Activated T-helper 2 cell treated with anti-CD3 and anti-CD28 coated beads, Interferon-gamma antibody, Interleukin-2, Interleukin-4, amounts not matched to agents 10 μg/mL and 5 μg/mL and 100 μg/mL, durations not matched to agents 14 hours and 24 hours and 36 hours (primary cell): ENCODE data around the gene SLC6A19. TPM values are rescaled to one million over a fixed set of nuclear protein-coding genes. Genes with fewer than 3 reads are reported as not detected.
"Not testable (repeated sequence)": the region's sequence is repeated elsewhere in the genome, so short reads cannot be mapped to it uniquely, and the experiment has no call there.

Experiments
- DNase-seq: peaks from one replicate; pipeline ENCODE4 v3.0.0; 2021; ENCODE audit warnings: low spot score
- H3K27ac Mint-ChIP-seq: one replicate; pipeline ENCODE4 v1.8.0; 2021; ENCODE audit warnings: mixed read lengths
- H3K27me3 Mint-ChIP-seq: one replicate; pipeline ENCODE4 v1.8.0; 2021; ENCODE audit warnings: low read depth, mixed read lengths
- H3K36me3 Mint-ChIP-seq: one replicate; pipeline ENCODE4 v1.8.0; 2021; ENCODE audit warnings: low read depth, mixed read lengths
- H3K4me1 Mint-ChIP-seq: one replicate; pipeline ENCODE4 v1.8.0; 2021; ENCODE audit warnings: low read depth, mixed read lengths
- H3K4me3 Mint-ChIP-seq: one replicate; pipeline ENCODE4 v1.8.0; 2021; ENCODE audit warnings: low read depth, mild to moderate bottlenecking, moderate library complexity, mixed read lengths
- H3K9me3 Mint-ChIP-seq: one replicate; pipeline ENCODE4 v1.8.0; 2021; ENCODE audit warnings: mixed read lengths
- intact Hi-C: fragments of 100-400 bp; cut with micrococcal nuclease; formaldehyde crosslinking; loops from one replicate; pipeline ENCODE4 v1.15.1; 2023
- total RNA-seq: library from RNA; stranded (reverse); gene quantifications from 2 replicates; pipeline ENCODE4 v1.2.3, GENCODE V29; 2022

SLC6A19 gene
- total RNA-seq, 1 donor from 2014 or later, result not detected

DNA sequence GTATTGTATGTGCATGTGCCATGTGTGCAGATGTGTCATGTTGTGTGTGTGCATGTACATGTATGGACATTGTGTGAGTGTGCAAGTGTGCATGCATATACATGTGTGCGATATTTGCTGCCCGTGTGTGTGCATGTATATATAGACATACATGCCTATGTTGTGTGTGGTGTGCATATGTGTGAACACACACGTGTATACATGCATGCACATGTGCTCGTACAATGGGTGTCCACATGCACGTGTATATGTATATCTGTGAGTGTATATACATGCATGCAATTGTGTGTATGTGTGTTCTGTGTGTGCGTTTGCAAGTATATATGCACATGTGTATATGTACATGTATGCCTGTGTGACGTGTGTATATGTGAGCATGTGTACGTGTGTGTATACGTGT is 20.8 kb downstream of the SLC6A19 start:
- Mint-ChIP-seq H3K4me1 (no peaks in the 10 kb centered on the region), H3K36me3 (no peaks in the 10 kb centered on the region), H3K9me3 (no peaks in the 10 kb centered on the region), H3K4me3 (no peak overlapping the region), H3K27me3 (no peaks in the 10 kb centered on the region), H3K27ac (no peak overlapping the region)
- intact Hi-C loops, result no loop called here
- DNase-seq, result no peak

DNA sequence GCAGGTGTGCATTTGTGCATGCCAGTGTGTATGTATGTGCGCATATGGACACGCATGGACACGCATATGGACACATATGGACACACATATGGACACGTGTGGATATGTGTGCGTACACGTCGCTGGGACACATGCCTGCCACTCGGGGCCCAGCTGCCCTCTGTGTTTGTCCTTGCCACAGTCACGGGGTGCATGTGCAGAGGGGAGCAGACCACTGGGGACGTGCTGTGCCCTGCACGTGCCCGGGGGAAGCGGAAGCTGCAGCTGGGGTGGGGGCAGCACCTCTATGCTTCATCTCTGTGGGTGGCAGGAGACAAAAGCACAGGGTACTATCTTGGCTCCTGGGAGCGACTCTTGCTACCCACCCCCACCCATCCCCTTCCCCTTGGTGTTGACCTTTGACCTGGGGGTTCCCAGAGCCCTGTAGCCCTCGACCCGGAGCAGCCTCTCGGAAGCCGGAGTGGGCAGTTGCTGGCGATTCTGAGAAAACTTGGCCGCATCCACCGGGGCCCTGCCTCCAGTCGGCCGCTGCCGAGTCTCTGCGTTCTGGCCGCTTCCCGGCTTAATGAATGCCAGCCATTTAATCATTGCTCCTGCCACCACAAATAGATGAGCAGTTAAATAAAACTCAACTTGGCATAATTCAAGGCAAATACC is 21.4 kb downstream of the SLC6A19 start:
- intact Hi-C loops, result no loop called here
- Mint-ChIP-seq H3K9me3 (no peaks in the 10 kb centered on the region), H3K4me1 (no peaks in the 10 kb centered on the region), H3K27me3 (peaks cover 3% of the 10 kb centered on the region), H3K4me3 (no peak overlapping the region), H3K27ac (no peak overlapping the region), H3K36me3 (no peaks in the 10 kb centered on the region)
- DNase-seq, result no peak

DNA sequence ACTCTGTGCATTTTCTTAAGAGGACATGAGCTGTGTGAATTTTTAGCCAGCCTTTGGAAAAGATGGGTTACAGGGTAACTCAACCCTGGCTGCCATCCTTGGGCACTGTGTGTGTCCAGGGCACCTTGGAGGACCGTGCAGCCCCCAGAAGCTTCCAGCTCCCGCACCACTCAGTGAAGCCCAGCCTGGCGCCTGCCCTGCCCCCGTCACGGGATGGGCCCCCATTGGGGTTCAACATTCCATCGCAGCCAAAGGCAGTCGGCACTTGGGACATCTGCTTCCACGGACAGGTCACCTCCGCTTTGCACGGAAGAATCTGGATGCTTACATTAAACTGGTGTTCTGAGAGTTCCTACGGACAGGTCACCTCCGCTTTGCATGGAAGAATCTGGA is 21.9 kb downstream of the SLC6A19 start:
- H3K27ac Mint-ChIP-seq, result no peak overlapping the region
- no peaks in the 10 kb centered on the region for H3K36me3 Mint-ChIP-seq
- H3K27me3 Mint-ChIP-seq, result peaks cover 8% of the 10 kb centered on the region

DNA sequence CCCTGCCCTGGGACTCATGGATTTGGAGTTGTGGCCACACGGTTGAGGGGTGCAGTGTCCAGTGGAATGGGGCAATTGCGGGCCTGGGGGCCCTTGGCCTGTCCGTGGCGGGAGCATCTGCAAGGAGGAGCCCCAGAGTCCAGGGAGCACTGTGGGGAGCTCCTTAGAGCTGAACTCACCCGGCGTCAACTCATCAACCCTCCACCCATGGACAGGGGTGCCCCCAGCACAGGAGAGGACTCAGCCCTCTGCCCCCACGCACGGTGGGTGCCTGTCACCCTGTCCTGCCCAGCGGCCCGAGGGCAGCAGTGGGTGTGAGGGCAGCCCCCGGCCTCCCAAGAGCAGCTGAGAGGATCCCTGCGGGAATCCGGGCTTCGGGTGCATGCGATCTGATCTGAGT is 23.2 kb downstream of the SLC6A19 start:
- no peak overlapping the region for H3K4me3 Mint-ChIP-seq
- no peaks in the 10 kb centered on the region for H3K9me3 Mint-ChIP-seq
- H3K27me3 Mint-ChIP-seq, result peaks cover 14% of the 10 kb centered on the region
- no peaks in the 10 kb centered on the region for H3K36me3 Mint-ChIP-seq
- intact Hi-C loops, result no loop called here
- no peak overlapping the region for H3K27ac Mint-ChIP-seq
- H3K4me1 Mint-ChIP-seq, result no peaks in the 10 kb centered on the region
- no peak for DNase-seq

More for the DNA sequence above, 21.9 kb downstream of the SLC6A19 start:
- Mint-ChIP-seq H3K9me3 (no peaks in the 10 kb centered on the region), H3K4me1 (no peaks in the 10 kb centered on the region), H3K4me3 (no peak overlapping the region)
- DNase-seq, result no peak
- intact Hi-C loops, result no loop called here

DNA sequence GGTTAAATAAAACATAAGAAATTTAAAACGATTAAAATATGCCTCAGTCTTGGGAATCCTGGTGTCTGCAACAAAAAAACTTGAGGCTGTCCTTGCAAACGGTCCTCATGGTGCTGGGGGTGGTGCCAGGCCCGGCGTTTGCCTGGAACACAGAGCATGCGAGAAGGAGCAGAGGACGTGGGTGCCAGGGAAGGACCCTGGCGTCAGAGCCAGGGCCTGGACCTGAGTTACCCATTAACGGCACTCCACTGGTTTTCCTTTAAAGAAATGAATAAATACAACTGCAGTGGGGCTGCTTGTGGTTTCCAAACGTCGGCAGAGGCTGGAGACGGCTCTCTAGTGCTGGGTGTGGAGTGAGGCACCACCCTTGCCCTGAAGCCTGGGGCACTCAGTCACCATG is 23.7 kb downstream of the SLC6A19 start, which contains the start of gene SLC6A18:
Gene SLC6A18, plus strand, starts transcription at position 301 of the 400 bp plus-strand sequence. Its CDS starts 97 bp downstream, at position 398.
- H3K4me3 Mint-ChIP-seq, result no peak within 1 kb of the TSS
- no peaks in the 10 kb centered on the region for H3K4me1 Mint-ChIP-seq
- intact Hi-C loops, result no loop called here
- no peak for DNase-seq
- H3K27me3 Mint-ChIP-seq, result peaks cover 14% of the 10 kb centered on the region
- H3K27ac Mint-ChIP-seq, result no peak within 1 kb of the TSS
- H3K9me3 Mint-ChIP-seq, result no peaks in the 10 kb centered on the region
- H3K36me3 Mint-ChIP-seq, result no peaks in the 10 kb centered on the region

DNA sequence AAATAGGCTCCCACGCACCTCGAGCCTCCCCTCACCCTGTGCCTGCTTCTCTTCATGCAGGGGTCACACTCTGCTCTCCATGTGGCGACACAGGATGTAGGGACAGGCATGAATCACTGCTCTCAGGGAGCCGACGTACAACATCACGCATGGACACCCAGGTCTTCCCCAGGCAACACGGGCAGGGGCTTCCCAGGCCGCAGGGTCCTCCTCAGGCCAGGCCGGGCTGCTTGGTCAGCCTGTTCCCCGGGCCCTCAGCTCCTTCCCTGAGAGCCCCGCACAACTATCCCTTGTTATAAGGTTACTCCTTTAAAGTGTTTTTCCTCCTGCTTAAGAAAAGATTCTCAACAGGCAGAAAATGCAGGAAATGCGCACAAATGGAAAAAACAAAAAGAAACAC is 24.8 kb downstream of the SLC6A19 start:
- Mint-ChIP-seq H3K4me3 (no peak overlapping the region), H3K36me3 (no peaks in the 10 kb centered on the region), H3K27me3 (peaks cover 14% of the 10 kb centered on the region), H3K9me3 (no peaks in the 10 kb centered on the region), H3K27ac (no peak overlapping the region), H3K4me1 (no peaks in the 10 kb centered on the region)
- no peak for DNase-seq
- intact Hi-C loops, result no loop called here

DNA sequence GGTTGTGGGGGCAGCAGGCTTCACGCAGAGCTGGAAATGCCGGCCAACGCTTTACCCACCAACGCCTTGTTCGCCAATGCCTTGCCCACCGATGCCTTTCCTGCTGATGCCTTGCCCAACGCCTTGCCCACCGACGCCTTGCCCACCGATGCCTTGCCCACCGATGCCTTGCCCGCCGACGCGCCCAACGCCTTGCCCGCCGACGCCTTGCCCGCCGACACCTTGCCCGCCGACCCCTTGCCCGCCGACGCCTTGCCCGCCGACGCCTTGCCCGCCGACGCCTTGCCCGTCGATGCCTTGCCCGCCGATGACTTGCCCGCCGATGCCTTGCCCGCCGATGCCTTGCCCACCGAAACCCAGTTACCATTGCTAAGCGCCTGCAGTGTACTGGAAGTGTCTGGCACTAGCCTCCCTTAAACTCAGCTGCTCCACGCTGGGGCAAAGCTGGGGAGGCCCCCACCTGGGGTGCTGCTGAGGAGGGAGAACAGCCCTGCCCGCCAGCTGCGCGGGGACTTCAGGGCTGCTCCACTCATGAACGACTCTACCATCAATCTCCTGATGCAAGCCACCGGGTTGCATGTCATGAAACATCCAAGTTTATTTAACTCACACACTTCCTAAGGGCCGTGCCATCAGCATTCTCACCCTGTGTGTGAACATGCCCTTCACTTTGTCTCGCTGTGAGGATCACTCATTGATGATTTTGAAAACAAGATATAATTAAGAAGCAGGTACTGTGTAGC is 25.6 kb downstream of the SLC6A19 start:
- Mint-ChIP-seq H3K36me3 (no peaks in the 10 kb centered on the region), H3K27me3 (peaks cover 14% of the 10 kb centered on the region), H3K9me3 (no peaks in the 10 kb centered on the region), H3K27ac (no peak overlapping the region), H3K4me3 (no peak overlapping the region), H3K4me1 (no peaks in the 10 kb centered on the region)
- intact Hi-C loops, result no loop called here
- DNase-seq, result no peak

DNA sequence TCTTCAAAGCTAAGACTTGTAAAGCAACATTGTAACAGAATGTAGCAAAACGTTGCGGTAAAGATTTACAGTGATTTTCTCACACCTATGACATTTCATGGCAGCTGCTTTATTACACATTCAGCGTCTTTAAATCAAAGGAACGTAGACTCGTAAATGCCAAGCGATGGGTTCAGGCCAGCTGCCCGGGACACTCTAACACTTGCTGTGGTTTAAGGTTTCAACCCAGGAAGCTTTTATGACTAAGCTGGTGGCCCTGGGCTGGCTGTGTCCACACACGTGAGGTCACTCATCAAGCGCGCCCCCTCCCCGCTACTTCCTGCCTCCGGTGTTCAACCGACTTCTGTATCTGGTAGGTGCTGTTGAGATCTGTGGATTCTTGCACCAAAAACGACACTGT is 26.3 kb downstream of the SLC6A19 start:
- Mint-ChIP-seq H3K27me3 (peaks cover 14% of the 10 kb centered on the region), H3K4me1 (no peaks in the 10 kb centered on the region), H3K4me3 (no peak overlapping the region), H3K9me3 (no peaks in the 10 kb centered on the region), H3K36me3 (no peaks in the 10 kb centered on the region), H3K27ac (no peak overlapping the region)
- intact Hi-C loops, result no loop called here
- no peak for DNase-seq

DNA sequence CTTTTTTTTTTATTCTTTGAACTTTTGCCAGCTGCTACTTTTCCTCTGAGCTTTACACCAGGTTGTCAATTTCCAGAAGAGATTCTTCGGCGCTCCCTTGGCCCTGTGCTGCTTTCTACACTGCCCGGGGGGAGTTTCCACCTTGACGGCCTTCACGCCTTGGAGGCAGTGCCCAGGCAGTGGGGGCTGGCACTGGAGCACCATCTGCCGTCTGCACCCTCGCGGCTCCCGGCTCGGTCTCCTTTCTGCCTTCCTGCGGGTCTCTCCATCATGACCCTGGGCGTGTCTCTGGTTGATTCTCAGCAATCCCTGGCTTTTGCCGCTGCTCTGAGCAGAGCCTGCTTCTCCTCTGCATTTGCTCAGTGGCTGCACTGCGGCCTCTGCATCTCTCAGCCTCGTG is 26.7 kb downstream of the SLC6A19 start:
- H3K9me3 Mint-ChIP-seq, result no peaks in the 10 kb centered on the region
- peaks cover 14% of the 10 kb centered on the region for H3K27me3 Mint-ChIP-seq
- no peaks in the 10 kb centered on the region for H3K4me1 Mint-ChIP-seq
- intact Hi-C loops, result no loop called here
- DNase-seq, result no peak
- no peak overlapping the region for H3K4me3 Mint-ChIP-seq
- H3K27ac Mint-ChIP-seq, result no peak overlapping the region
- H3K36me3 Mint-ChIP-seq, result no peaks in the 10 kb centered on the region

DNA sequence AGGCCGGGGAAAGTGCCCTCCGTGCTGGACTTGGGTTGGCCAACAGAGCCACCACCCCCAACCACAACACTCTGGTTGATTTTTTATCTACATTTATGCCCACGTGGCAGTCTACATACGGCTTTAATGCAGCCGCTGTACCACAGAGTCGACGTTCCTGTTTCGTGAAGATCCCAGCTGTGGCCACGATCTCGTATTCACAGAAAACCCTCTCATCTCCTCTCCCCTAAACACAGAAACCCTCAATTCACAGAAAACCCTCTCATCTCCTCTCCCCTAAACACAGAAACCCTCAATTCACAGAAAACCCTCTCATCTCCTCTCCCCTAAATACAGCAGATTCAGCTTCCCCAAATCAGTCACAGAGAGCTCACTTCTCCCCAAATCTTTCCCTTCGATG is 27.6 kb downstream of the SLC6A19 start:
- intact Hi-C loops, H3K36me3 Mint-ChIP-seq, H3K9me3 Mint-ChIP-seq, H3K27ac Mint-ChIP-seq, H3K4me1 Mint-ChIP-seq, DNase-seq, H3K4me3 Mint-ChIP-seq: not testable (repeated sequence)
- H3K27me3 Mint-ChIP-seq, result peaks cover 14% of the 10 kb centered on the region

DNA sequence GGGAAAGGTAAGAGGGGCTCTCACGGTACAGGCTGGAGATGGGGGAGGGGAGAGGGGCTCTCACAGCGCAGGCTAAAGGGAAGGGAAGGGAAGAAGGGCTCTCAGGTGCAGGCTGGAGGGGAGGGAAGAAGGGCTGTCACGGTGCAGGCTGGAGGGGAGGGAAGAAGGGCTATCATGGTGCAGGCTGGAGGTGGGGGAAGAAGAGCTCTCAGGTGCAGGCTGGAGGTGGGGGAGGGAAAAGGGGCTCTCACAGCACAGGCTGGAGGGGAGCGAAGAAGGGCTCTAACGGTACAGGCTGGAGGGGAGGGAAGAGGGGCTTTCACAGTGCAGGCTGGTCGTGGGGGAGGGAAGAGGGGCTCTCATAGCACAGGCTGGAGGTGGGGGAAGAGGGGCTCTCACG is 28.4 kb downstream of the SLC6A19 start:
- no peaks in the 10 kb centered on the region for H3K9me3 Mint-ChIP-seq
- DNase-seq, result no peak
- H3K27me3 Mint-ChIP-seq, result peaks cover 14% of the 10 kb centered on the region
- no peak overlapping the region for H3K27ac Mint-ChIP-seq
- no peaks in the 10 kb centered on the region for H3K36me3 Mint-ChIP-seq
- H3K4me3 Mint-ChIP-seq, result no peak overlapping the region
- intact Hi-C loops, result no loop called here
- H3K4me1 Mint-ChIP-seq, result no peaks in the 10 kb centered on the region

DNA sequence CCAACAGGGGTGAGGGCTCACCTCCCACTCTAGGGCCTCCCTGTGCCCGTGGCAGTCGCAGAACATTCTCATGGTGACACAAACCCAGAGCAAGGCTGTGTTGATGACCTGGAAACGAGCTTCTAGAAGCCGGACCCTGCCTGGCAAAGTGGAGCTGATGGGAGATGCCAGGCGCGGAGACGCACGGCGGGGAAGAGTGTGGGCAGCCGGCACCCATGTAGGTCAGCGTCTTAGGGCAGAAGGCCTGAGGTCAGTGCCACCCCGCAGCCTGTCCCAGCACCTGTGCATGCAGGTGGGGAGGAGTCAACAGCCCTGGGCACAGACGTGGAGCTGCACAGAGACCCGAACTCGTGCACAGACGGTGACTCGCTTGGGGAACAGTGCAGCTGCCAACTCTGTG is 29.2 kb downstream of the SLC6A19 start:
- H3K4me3 Mint-ChIP-seq, result no peak overlapping the region

DNA sequence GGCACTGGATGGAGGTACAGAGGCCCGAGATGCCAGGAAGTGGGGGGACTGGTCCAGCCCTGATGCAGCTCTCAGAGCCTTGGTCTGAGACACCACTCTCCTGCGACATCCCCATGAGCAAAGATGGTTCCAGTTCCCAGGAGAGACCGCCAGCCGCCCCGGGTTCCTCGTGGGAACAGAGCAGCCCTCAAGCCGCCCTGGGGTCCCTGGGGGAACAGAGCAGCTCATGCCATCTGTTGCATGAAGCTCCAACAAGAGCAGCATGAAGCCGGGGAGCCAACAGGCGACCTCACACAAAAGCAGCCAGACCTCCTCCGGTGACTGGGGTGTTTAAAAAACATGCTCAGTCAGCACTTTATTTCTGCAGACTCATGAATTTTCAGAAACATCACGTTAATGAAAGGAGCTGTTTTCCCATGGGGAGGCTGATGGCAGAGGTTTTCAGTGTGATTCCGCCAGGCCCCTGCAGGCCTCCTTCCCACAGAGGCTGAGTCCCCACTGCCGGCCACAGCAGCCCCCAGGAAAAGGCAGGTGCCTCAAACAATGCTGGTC is 30.0 kb downstream of the SLC6A19 start:
- no peak overlapping the region for H3K27ac Mint-ChIP-seq
- H3K36me3 Mint-ChIP-seq, result peaks cover 3% of the 10 kb centered on the region
- H3K27me3 Mint-ChIP-seq, result peaks cover 14% of the 10 kb centered on the region
- no peaks in the 10 kb centered on the region for H3K4me1 Mint-ChIP-seq
- no peak for DNase-seq
- H3K4me3 Mint-ChIP-seq, result no peak overlapping the region
- H3K9me3 Mint-ChIP-seq, result peaks cover 8% of the 10 kb centered on the region
- intact Hi-C loops, result no loop called here

More for the DNA sequence above, 29.2 kb downstream of the SLC6A19 start:
- Mint-ChIP-seq H3K4me1 (no peaks in the 10 kb centered on the region), H3K27ac (no peak overlapping the region), H3K27me3 (peaks cover 14% of the 10 kb centered on the region), H3K36me3 (no peaks in the 10 kb centered on the region), H3K9me3 (no peaks in the 10 kb centered on the region)
- no peak for DNase-seq
- intact Hi-C loops, result no loop called here
